Lower leg skin (tissue), 4 donors: ENCODE data around the gene BTG3. TPM values are rescaled to one million over a fixed set of nuclear protein-coding genes. Genes with fewer than 3 reads are reported as not detected.

Source experiments
- DNase-seq, 2 donors: peaks; one replicate each; pipeline ENCODE4 v3.0.0-alpha.2; 2019; ENCODE audit warnings: low spot score in 2 of 2
- H3K4me3 ChIP-seq: fragments of 200-600 bp; sonication (generic); 2 replicates; pipeline ENCODE4 v1.5.1; 2017; ENCODE audit warnings: mild to moderate bottlenecking, low read depth; ENCODE audit not compliant: poor library complexity, severe bottlenecking
- POLR2A ChIP-seq, 2 donors: fragments of 450-650 bp; IDR thresholded peaks; one replicate each; pipeline ENCODE4 v1.6.1; 2016 to 2017; ENCODE audit warnings: antibody characterized with exemption in 2 of 2, mild to moderate bottlenecking in 1 of 2, moderate library complexity in 1 of 2
- WGBS, 2 donors: methylation state at CpG; one replicate each; pipeline ENCODE4 v1.1.5; 2018; 5-methylcytosine and 5-hydroxymethylcytosine counted together
- intact Hi-C: fragments of 100-400 bp; cut with DNase I; formaldehyde crosslinking; loops from one replicate; pipeline ENCODE4 v1.15.0; 2023; ENCODE audit warnings: low total_unique reads
- total RNA-seq, 4 donors: library from RNA; depleted of rRNA; stranded (reverse); fragments of >200 nt; gene quantifications; one replicate each; pipeline ENCODE4 v1.1.0, GENCODE V29; 2016
- TF ChIP-seq, protein P1 (sequence below), 3 donors: fragments of 450-650 bp; IDR thresholded peaks; one replicate each; pipeline ENCODE4 v1.5.1; 2016; ENCODE audit warnings: antibody characterized with exemption in 3 of 3, mild to moderate bottlenecking in 3 of 3, moderate library complexity in 2 of 3

BTG3 gene
- total RNA-seq, 4 donors from 2014 or later, result 43.0 to 88.3 (median 57.3) TPM

DNA sequence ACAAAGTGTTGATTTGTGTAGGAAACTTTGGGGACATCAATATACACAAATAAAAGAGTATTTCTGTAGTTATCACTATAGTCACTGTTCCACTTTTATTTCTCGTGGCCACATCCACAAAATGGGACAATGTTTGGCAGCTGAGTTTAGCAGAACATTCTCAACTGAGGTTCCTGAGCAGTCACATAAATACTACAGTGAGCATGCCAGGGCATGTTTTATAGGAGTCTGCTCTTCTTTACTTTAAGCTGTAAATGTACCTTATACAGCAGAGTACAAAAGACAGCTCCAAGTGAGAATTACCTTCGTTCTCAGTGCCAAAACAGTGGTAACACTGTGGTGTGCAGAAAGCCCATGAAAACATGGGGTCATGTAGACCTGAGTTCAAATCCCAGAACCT, 5.0 kb downstream of the BTG3 start:
- intact Hi-C loops, result no loop called here
- 46 to 52% methylated on average over 2 of the region's 2 CpGs for WGBS, 2 donors
- no peak overlapping the region for H3K4me3 ChIP-seq
- TF ChIP-seq POLR2A (IDR thresholded peaks at IDR 0.05), result no peak
- TF ChIP-seq, protein P1, sequence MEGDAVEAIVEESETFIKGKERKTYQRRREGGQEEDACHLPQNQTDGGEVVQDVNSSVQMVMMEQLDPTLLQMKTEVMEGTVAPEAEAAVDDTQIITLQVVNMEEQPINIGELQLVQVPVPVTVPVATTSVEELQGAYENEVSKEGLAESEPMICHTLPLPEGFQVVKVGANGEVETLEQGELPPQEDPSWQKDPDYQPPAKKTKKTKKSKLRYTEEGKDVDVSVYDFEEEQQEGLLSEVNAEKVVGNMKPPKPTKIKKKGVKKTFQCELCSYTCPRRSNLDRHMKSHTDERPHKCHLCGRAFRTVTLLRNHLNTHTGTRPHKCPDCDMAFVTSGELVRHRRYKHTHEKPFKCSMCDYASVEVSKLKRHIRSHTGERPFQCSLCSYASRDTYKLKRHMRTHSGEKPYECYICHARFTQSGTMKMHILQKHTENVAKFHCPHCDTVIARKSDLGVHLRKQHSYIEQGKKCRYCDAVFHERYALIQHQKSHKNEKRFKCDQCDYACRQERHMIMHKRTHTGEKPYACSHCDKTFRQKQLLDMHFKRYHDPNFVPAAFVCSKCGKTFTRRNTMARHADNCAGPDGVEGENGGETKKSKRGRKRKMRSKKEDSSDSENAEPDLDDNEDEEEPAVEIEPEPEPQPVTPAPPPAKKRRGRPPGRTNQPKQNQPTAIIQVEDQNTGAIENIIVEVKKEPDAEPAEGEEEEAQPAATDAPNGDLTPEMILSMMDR (IDR thresholded peaks at IDR 0.05), result no peak
- DNase-seq, result no peak

DNA sequence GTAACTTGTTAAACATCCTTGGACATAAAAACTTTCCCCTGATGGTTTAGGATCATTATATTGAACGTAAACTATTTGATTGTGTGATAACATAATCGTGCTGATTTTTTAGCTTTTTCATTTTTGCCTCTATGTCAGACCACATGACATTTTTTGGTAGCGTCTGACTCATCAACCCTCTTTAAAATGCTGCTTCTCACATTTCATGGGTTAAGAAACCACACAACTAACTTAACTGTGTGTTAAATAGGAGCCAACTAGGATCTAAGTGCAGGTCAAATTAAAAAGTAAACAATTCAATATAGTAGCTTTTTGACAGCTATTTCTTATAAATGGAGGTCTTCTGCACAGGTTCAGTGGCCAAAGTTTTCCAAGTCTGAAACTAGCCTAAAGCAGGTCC, 9.8 kb downstream of the BTG3 start:
- TF ChIP-seq POLR2A (IDR thresholded peaks at IDR 0.05), result no peak
- TF ChIP-seq, protein P1 (IDR thresholded peaks at IDR 0.05), result no peak
- 75 to 80% methylated on average over 3 of the region's 3 CpGs for WGBS, 2 donors
- no peak overlapping the region for H3K4me3 ChIP-seq
- intact Hi-C loops, result no loop called here
- DNase-seq, result no peak

DNA sequence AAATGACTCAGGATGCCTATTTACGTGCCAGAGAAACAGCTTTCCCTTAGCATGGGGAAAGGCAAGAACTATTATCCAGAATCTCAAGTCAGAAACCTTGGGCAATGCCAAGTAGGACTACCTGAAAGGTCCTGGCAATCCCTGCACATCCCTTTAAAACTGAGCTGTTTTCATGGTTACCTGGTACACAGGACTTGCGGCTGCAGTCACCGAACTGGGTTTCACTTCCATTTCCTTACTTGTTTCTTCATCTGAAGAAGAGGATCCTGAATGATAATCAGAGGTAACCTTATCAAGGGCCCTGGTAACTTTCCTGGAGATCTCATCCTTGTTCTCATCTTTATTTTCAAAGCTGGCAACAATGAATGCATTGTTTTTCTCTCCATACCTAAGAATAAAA, 14.3 kb downstream of the BTG3 start:
- intact Hi-C loops, result no loop called here
- no peak overlapping the region for H3K4me3 ChIP-seq
- no peak for DNase-seq
- 87 to 89% methylated on average over 3 of the region's 3 CpGs for WGBS, 2 donors
- TF ChIP-seq, protein P1 (IDR thresholded peaks at IDR 0.05), result no peak
- TF ChIP-seq POLR2A (IDR thresholded peaks at IDR 0.05), result no peak

DNA sequence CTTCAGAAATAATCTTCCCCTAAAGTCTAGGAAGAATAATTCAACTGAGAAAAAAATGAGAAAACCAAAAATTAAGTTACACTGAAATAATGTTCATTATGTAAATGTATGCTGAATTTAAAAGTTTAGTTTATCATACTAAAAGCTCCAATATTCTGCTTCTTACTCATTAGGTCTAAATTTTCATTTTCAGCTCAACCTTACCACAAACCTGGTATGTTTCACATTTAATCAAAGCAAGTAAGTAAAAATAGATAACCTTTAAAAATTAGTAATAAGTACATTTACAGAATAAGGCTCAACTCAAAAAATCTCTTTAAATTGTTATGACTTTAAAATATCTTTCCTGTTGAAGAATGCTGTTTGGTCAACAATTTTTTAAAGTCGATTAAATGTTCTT, 15.0 kb downstream of the BTG3 start:
- intact Hi-C loops, result no loop called here
- TF ChIP-seq POLR2A (IDR thresholded peaks at IDR 0.05), result no peak
- TF ChIP-seq, protein P1 (IDR thresholded peaks at IDR 0.05), result no peak
- 62 to 77% methylated on average over 1 of the region's 1 CpG for WGBS, 2 donors
- no peak overlapping the region for H3K4me3 ChIP-seq
- DNase-seq, result no peak

DNA sequence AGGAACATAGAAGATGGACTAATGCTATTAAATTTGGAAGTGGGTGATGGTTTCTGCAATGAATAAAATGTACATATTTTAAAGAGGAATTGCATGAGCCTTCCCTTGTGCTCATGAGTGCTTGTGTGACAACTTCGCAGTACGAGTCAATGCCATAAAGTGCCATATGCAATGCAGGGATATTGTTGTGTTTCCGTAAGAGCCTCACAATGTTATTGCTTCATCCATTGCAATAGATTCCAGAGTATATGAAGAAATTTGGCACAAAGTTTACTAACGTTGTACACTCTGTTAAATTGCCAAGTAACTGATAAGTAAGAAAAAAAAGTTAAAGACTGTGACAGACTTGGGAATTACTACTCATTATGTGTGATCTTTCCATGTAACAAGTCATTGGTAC, 22.3 kb downstream of the BTG3 start:
- intact Hi-C loops, result no loop called here
- no peak for DNase-seq
- no peak overlapping the region for H3K4me3 ChIP-seq
- TF ChIP-seq, protein P1 (IDR thresholded peaks at IDR 0.05), result no peak
- TF ChIP-seq POLR2A (IDR thresholded peaks at IDR 0.05), result no peak
- WGBS, 2 donors, result 63 to 70% methylated on average over 4 of the region's 4 CpGs

DNA sequence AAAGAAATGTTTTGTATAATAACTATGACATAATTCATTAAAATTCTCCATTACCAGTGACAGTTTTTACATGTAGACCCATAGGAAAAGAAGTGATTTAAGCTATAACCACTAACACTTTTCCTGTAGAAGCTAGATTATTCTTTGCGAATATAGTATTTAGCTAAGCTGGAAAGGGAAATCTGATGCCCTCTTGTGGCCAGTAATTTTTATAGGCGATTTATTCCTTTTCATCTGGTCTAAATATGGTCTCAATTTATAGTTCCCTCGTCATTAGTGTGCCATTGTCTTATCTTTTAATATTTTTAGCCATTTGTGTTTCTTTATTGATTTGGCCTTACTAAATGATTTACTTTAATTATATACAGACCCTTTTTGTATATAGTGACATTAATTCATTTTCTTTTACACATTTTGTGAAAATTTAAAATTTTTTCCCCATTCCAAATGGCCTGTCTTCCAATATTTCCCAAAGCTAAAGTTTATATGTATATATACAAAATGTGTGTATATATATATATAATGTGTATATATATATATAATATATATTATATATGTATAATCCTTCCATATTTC, 26.7 kb downstream of the BTG3 start:
- no peak for DNase-seq

More for the DNA sequence above, 26.7 kb downstream of the BTG3 start:
- H3K4me3 ChIP-seq, result no peak overlapping the region
- intact Hi-C loops, result no loop called here
- WGBS, 2 donors, result 3 to 6% methylated on average over 3 of the region's 3 CpGs
- no peak for TF ChIP-seq POLR2A (IDR thresholded peaks at IDR 0.05)
- TF ChIP-seq, protein P1 (IDR thresholded peaks at IDR 0.05), result peak in 1 of 3 donors; percentile 43
